CD4-positive, alpha-beta T cell treated with Interleukin-4 for 1 hour (primary cell): ENCODE measurements around the gene DUSP14.
A peak's percentile ranks its signal among the peaks of the same experiment; 100 is the strongest.
"Not testable (repeated sequence)": the region's sequence is repeated elsewhere in the genome, so short reads cannot be mapped to it uniquely, and the experiment has no call there.

Experiments used
- DNase-seq, 2 donors: peaks; one replicate each; pipeline ENCODE4 v3.0.0-alpha.2; 2020 to 2022

Gene DUSP14

DNA sequence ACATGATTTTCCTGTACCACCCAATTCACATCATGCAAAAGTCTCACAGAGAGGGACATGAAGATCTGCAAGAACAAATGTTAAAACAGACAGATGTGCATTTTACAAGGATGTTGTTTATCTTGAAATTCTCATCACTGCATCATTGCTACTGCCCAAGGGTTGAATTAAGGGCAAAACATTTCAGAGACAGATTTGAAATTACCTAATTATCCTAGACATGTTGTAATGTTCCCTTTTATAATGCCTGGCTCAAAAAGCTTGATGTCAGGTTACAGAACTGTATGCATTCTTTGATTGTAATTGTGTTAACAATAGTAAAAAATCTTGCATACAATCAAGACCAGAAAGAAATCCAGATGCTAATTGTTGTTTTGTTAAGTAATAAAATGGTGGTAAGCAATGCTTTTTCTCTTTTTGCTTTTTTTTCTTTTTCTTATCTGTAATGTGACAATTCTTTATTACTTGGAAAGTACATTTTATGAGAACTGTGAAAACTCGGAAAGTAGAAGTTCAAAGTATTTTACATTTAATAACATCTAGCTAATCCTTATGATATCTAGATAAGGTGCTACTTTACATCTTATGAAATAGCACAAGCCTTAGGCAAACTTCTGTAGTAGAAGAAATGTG lies 3.6 kb upstream of the DUSP14 start:
- no peak for DNase-seq

- DNase-seq = peak in 1 of 2 donors; percentile 10
Observed at GRCh38 chr17:37488009-37488604, 1.6 kb upstream of the DUSP14 start.

DNA sequence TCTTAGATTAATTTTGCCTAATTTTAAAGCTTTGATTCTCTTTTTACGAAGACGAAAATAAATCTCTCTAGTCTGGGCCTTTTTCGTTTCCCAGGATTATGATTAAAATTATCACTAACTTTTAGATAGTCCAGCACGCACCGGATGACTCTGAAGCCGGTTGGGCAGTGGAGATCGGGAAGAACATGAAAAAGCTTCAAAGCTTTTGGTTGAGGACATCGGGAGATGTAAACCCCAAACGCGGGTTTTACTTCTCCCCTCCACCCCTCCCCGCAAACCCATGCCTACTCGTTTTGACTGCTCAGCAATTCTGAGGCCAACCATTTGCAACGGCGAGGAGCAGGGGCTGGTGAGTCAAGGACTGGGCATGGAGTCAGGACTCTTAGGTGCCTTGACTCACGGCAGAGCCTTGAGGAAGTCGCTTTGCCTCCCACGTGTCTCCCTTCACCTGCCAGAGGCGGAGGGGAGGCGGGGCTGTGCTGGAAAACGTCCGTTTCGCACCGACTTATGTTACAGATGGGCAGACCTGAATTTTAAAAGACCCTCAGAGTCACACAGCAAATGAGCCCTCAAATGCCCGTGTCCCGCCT lies 989 bp upstream of the DUSP14 start:
- DNase-seq = peak; percentile 29 to 53

GRCh38 chr17:37490022-37490587 lies 414 bp downstream of the DUSP14 start:
- peak; percentile 53 to 73 for DNase-seq

DNA sequence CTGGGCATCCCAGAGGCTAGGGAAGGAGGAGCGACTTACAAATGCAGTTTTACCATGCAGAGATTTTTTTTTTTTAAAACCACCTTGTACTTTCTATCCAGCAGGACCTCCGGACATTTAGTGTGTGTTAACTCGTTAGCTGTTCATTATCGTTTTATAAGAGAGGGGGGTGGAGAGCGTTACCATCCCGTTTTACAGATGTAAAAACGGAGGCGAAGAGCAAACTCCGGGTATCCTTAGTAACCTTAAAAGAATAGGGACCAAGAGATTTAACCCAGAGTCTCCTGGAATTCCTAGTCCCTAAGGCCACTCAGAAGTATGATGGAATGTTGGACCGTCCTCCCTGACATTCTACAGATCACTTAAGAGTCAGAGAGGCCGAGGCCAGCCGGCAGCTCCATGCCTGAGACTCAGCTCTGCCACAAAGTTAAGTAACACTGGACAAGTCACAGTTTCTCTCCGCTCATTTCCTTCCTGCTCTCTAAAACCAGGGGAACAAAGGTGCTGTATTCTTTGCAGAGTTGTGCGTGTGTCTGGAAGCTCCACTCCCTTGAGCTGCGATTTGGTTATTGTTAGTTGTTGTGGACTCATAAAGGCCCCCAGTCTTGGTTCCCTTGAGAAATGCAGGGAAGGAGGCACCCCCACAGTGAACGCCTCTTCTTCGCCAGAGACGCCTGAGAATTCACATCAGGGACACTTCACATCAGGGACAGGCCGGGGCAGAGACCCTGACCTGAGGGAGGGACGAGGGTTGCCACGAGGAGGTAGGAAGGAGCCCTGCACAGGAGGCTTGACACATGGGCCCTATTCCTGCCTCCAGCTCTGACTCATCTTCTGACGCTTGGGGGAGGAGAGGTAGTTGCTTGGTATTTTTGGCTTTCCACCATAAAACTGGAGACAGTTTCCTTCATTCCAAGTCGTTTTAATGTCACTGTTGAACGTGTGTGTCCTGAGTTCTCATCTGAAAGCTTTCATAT lies 1.2 kb downstream of the DUSP14 start:
- DNase-seq = no peak

GRCh38 chr17:37492167-37492566 lies 2.5 kb downstream of the DUSP14 start:
- no peak for DNase-seq

GRCh38 chr17:37493249-37494027 lies 3.7 kb downstream of the DUSP14 start:
- DNase-seq = no peak

- no peak for DNase-seq
Observed at GRCh38 chr17:37494401-37494831, 4.7 kb downstream of the DUSP14 start.

DNA sequence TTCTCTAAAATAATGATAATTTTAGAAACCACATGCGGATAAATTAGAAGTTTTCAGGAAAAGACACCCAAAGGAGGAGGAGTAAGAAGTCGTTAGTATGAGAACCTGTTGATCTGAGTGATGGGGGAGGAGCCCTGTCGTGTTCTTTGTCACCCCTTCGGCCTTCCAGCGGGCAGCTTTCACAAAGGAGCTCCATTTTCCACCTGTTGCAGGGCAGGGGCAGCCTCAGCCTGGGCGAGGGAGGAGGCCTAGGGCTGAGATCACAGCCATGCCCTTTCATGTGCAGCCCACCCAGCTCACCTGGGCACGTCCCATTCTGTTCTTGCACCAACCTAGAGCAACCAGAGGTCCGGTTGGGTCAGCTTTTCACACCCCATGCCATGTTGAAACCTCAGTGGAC lies 5.3 kb downstream of the DUSP14 start:
- no peak for DNase-seq

- no peak for DNase-seq
Observed at GRCh38 chr17:37500378-37500777, 10.7 kb downstream of the DUSP14 start.

- DNase-seq = no peak
Observed at GRCh38 chr17:37502009-37502936, 12.6 kb downstream of the DUSP14 start.

DNA sequence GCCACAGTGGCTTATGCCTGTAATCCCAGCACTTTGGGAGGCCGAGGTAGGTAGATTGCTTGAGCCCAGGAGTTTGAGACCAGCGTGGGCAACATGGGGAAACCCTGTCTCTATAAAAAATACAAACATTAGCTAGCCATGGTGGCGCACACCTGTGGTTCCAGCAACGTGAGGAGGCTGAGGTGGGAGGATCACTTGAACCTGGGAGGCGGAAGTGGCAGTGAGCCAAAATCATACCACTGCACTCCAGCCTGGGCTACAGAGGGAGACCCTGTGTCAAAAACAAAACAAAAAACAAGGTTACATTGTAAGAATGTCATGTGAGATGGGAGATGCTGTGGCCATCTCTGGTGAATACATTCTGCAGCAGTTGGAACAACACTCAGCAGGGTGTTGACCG lies 13.5 kb downstream of the DUSP14 start:
- DNase-seq = no peak

DNA sequence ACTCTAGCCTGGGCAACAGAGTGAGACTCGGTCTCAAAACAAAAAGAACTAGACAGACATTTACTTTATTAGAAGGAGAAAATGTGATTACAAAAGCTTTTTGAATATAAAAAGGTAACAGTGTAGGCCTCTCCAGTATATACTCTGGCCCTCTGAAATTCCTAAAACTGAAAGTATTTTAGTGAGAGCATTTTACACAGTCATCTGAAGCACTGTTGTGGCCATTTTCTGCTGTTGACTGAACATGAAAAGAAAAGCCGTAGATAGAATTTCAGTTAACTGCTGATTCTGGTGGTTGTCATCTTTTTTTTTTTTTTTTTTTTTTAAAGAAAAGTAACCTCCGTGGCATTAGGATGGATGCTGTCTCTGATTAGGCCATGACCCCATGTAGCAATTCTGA lies 15.6 kb downstream of the DUSP14 start:
- no peak for DNase-seq

- DNase-seq = no peak
Observed at GRCh38 chr17:37506678-37507077, 17.0 kb downstream of the DUSP14 start.

- no peak for DNase-seq
Observed at GRCh38 chr17:37507111-37507510, 17.4 kb downstream of the DUSP14 start.

- DNase-seq = no peak
Observed at GRCh38 chr17:37510056-37510455, 20.4 kb downstream of the DUSP14 start.

- DNase-seq = not testable (repeated sequence)
Observed at GRCh38 chr17:37511642-37512041, 22.0 kb downstream of the DUSP14 start.

DNA sequence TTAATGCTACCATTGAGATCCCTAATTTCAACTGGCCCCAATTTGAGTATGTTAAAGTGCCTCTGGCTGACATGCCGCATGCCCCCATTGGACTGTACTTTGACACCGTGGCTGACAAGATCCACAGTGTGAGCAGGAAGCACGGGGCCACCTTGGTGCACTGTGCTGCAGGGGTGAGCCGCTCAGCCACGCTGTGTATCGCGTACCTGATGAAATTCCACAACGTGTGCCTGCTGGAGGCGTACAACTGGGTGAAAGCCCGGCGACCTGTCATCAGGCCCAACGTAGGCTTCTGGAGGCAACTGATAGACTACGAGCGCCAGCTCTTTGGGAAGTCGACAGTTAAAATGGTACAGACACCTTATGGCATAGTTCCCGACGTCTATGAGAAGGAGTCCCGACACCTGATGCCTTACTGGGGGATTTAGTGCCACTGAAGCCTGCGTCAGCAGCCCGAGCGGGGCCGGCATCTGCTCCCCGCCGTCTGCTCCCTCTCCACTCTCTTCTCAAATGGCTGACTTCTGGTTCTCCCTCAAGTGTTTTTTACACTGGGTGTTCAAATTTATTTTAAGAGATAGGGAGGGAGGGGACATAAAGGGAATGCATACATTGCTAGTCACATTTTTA lies 22.9 kb downstream of the DUSP14 start:
- no peak for DNase-seq

GRCh38 chr17:37513711-37514110 lies 24.0 kb downstream of the DUSP14 start:
- no peak for DNase-seq

- DNase-seq = no peak
Observed at GRCh38 chr17:37516127-37516571, 26.5 kb downstream of the DUSP14 start.
